Neural cell (in vitro differentiated cells): Measurements from ENCODE around the gene GPR42.

Source experiments
- CTCF ChIP-seq: fragments of 450-650 bp; IDR thresholded peaks from 2 replicates; pipeline ENCODE4 v1.5.1; 2014; ENCODE audit warnings: antibody characterized with exemption, mild to moderate bottlenecking, moderate library complexity; ENCODE audit not compliant: poor library complexity, severe bottlenecking
- EP300 ChIP-seq: fragments of 450-650 bp; conservative IDR thresholded peaks from 2 replicates; pipeline ENCODE4 v1.6.1; 2014; ENCODE audit warnings: antibody characterized with exemption, mild to moderate bottlenecking, moderate library complexity; ENCODE audit not compliant: poor library complexity, severe bottlenecking
- EZH2 ChIP-seq: fragments of 200-600, 300-800 bp; shearing (Covaris generic), sonication (generic); IDR thresholded peaks from 2 replicates; pipeline ENCODE4 v1.6.1; 2014; ENCODE audit warnings: antibody characterized with exemption, low read length, borderline replicate concordance, mild to moderate bottlenecking; ENCODE audit not compliant: insufficient read depth, poor library complexity, severe bottlenecking
- MXI1 ChIP-seq: fragments of 450-650 bp; conservative IDR thresholded peaks from 2 replicates; pipeline ENCODE4 v1.6.1; 2014; ENCODE audit warnings: antibody characterized with exemption, mild to moderate bottlenecking; ENCODE audit not compliant: poor library complexity, severe bottlenecking
- POLR2AphosphoS5 ChIP-seq: IDR thresholded peaks from 2 replicates; pipeline ENCODE4 v1.6.1; 2012
- RAD21 ChIP-seq: fragments of 450-650 bp; conservative IDR thresholded peaks from 2 replicates; pipeline ENCODE4 v1.6.1; 2014; ENCODE audit warnings: antibody characterized with exemption, mild to moderate bottlenecking, moderate library complexity
- REST ChIP-seq: IDR thresholded peaks from 2 replicates; pipeline ENCODE4 v1.6.1; 2012; ENCODE audit warnings: borderline replicate concordance
- SMC3 ChIP-seq: fragments of 450-650 bp; conservative IDR thresholded peaks from 2 replicates; pipeline ENCODE4 v1.6.1; 2014; ENCODE audit warnings: antibody characterized with exemption, mild to moderate bottlenecking, moderate library complexity; ENCODE audit not compliant: poor library complexity
- TAF1 ChIP-seq: IDR thresholded peaks from 2 replicates; pipeline ENCODE4 v1.6.1; 2012; ENCODE audit warnings: low read depth

GRCh38 chr19:35395382-35396199 lies 24.7 kb downstream of the GPR42 start:
- no peak for TF ChIP-seq POLR2AphosphoS5
- TF ChIP-seq EZH2, result no peak
- TF ChIP-seq CTCF, result no peak
- no peak for TF ChIP-seq EP300
- TF ChIP-seq REST, result no peak
- TF ChIP-seq MXI1, result no peak
- TF ChIP-seq TAF1, result no peak
- no peak for TF ChIP-seq RAD21
- no peak for TF ChIP-seq SMC3
